Endothelial cell of umbilical vein (primary cell): ENCODE data around the gene BAG5.

Source experiments
- EZH2 ChIP-seq: IDR thresholded peaks from 2 replicates; pipeline ENCODE4 v1.6.1; 2012; ENCODE audit warnings: borderline replicate concordance, low read depth, mild to moderate bottlenecking, moderate library complexity, low read length, inconsistent platforms; ENCODE audit not compliant: severe bottlenecking
- POLR2A ChIP-seq: IDR thresholded peaks from 2 replicates; pipeline ENCODE4 v1.6.1; 2012; ENCODE audit warnings: low read depth, mild to moderate bottlenecking, control low read depth, low read length
- POLR2AphosphoS5 ChIP-seq: IDR thresholded peaks from 2 replicates; pipeline ENCODE4 v1.6.1; 2012; ENCODE audit warnings: low read depth, mild to moderate bottlenecking, control low read depth, low read length, moderate library complexity; ENCODE audit not compliant: insufficient read depth
- TF ChIP-seq, protein P1 (sequence below): IDR thresholded peaks from 2 replicates; pipeline ENCODE4 v1.6.1; 2011; ENCODE audit not compliant: insufficient read depth, insufficient read length
- TF ChIP-seq, protein P2 (sequence below), 2 donors: IDR thresholded peaks; 1 replicate in 1 of 2; 2 replicates in 1 of 2; pipeline ENCODE4 v1.5.1; 2011; ENCODE audit warnings: low read length in 2 of 2, mild to moderate bottlenecking in 2 of 2, moderate library complexity in 2 of 2, control low read depth in 1 of 2, inconsistent platforms in 1 of 2, low read depth in 1 of 2; ENCODE audit not compliant: insufficient read depth in 1 of 2; ENCODE audit errors: extremely low read depth in 1 of 2

DNA sequence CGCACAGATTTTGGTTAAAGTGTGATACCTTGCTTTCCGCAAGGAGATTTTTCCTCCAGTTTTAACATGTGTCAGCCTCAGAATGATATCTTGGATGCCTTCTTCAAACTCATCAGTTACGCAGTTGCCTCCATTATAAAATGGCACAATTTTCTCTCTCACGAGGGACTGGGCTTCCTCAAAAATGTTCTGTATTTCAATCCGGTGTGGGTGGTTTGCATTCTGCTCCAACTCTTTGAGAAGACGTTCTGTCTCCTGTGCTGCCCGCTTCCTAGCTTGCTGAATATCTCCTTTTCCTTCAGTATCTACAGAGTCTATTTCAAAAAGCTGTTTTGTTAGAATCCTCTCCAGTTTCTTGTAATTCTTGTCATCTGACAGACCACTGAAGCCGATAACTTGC, 1.8 kb downstream of the BAG5 start:
- TF ChIP-seq, protein P1, sequence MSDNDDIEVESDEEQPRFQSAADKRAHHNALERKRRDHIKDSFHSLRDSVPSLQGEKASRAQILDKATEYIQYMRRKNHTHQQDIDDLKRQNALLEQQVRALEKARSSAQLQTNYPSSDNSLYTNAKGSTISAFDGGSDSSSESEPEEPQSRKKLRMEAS: no peak
- TF ChIP-seq EZH2 (no peak), POLR2A (no peak), POLR2AphosphoS5 (no peak)
- TF ChIP-seq, protein P2, sequence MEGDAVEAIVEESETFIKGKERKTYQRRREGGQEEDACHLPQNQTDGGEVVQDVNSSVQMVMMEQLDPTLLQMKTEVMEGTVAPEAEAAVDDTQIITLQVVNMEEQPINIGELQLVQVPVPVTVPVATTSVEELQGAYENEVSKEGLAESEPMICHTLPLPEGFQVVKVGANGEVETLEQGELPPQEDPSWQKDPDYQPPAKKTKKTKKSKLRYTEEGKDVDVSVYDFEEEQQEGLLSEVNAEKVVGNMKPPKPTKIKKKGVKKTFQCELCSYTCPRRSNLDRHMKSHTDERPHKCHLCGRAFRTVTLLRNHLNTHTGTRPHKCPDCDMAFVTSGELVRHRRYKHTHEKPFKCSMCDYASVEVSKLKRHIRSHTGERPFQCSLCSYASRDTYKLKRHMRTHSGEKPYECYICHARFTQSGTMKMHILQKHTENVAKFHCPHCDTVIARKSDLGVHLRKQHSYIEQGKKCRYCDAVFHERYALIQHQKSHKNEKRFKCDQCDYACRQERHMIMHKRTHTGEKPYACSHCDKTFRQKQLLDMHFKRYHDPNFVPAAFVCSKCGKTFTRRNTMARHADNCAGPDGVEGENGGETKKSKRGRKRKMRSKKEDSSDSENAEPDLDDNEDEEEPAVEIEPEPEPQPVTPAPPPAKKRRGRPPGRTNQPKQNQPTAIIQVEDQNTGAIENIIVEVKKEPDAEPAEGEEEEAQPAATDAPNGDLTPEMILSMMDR (IDR thresholded peaks at IDR 0.05; ENCODE audit: extremely low read depth in 1 of 2, insufficient read depth in 1 of 2, low read depth in 1 of 2, low read length in 2 of 2): no peak
